NB4 (cell line): ENCODE measurements around the gene SLC16A10.

Experiments
- CTCF ChIP-seq: IDR thresholded peaks from one replicate; pipeline ENCODE4 v1.5.1; 2012; ENCODE audit warnings: low read depth, low read length
- POLR2A ChIP-seq: IDR thresholded peaks from 2 replicates; pipeline ENCODE4 v1.6.1; 2011; ENCODE audit warnings: mild to moderate bottlenecking; ENCODE audit not compliant: insufficient read length; ENCODE audit errors: extremely low read depth

DNA sequence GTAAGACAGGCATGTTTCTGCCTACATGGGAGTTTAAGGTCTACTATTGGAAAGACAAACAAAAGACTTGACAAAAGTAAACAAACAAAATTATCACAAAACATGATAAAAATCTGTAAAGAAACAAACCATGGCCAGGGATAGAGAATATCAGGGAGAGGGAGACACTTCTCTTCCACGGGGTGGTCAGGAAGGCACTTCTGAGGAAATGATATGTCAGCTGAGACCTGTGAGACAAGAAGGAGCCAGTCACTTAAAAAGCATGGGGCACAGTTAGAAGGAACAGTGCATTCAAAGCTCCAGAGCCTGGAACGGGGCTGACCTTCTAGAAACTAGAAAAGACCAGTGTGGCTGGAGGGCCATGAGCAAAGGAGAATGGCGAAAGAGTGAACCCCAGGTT lies 35.1 kb upstream of the SLC16A10 start:
- TF ChIP-seq CTCF = no peak
- TF ChIP-seq POLR2A = no peak
